ENCODE data around the gene MAFG. TPM values are rescaled to one million over a fixed set of nuclear protein-coding genes. Genes with fewer than 3 reads are reported as not detected.

The MAFG gene
- total RNA-seq, 1 donor from 2014 or later = 8.1 TPM

DNA sequence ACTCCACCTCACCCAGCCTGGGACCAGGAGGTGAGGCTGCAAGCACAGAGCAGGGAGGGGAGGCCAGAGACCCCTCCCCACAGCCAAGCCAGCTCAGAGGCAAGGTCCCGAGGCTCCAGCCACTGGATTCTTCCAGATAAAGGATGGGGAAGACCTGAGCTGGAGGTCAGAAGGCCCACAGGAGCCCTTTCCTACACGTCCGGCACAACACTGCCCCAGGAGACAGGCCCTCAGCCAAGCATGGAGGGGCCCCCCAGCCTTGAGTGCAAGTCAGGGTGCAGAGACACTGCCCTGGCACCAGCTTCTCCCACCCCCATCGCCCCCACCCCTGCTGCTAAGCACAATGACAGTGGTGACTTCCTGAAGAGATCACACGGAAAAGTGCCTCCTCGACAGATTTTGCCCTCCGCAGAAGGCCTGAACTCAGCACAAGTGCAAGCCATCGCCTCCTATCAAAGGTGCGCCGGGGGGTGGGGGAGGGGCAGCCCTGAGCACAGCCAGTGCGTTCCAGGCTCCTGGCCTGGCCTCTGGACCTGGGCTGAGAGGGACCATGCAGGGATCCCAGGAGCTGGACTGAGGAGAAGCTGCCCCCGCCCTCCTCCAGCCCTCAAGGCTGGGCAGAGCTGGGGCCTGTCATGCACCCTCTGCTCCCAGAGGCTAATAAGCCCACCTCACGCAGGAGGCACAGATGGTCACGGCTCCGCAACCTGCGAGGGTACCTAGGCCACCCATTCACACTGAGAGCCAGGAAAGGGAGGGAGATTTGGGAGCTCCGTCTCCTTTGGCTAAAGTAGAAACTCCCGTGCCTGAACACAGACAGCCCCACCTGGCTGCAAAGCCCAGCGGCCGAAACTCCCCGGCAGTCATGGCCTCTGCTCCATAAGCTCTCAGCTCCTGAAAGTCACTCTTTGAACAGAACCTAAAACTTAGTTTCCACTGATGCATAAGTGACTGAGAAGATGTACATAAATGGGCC lies 2.7 kb downstream of the MAFG start:
- Histone ChIP-seq H3F3A (ENCODE audit: low read depth) (peaks cover 39% of the 10 kb centered on the region), H3K79me2 (ENCODE audit: low read depth) (peaks cover 71% of the 10 kb centered on the region), H3K9ac (no peak overlapping the region), H3K36me3 (no peaks in the 10 kb centered on the region), H2AFZ (replicated peaks) (no peak overlapping the region), H4K20me1 (ENCODE audit: low read depth) (peaks cover 55% of the 10 kb centered on the region), H3K4me3 (no peak overlapping the region), H3K27me3 (peaks cover 17% of the 10 kb centered on the region), H3K4me2 (peak overlapping the region; percentile 82), H3K4me1 (peaks cover 33% of the 10 kb centered on the region), H3K27ac (no peak overlapping the region), H3K9me3 (ENCODE audit: low read depth) (no peaks in the 10 kb centered on the region)
- Mint-ChIP-seq H3K27ac (no peak overlapping the region), H3K4me1 (peaks cover 21% of the 10 kb centered on the region), H3K36me3 (peaks cover 5% of the 10 kb centered on the region), H3K9me3 (no peaks in the 10 kb centered on the region), H3K27me3 (ENCODE audit: insufficient read depth, low read depth) (no peaks in the 10 kb centered on the region), H3K4me3 (peak overlapping the region; percentile 90)
- DNase-seq (ENCODE audit: low spot score) = peak; percentile 62
- TF ChIP-seq EZH2phosphoT487 (IDR thresholded peaks at IDR 0.05) (no peak), EZH2 (IDR thresholded peaks at IDR 0.05) (no peak)
- TF ChIP-seq, protein P1, sequence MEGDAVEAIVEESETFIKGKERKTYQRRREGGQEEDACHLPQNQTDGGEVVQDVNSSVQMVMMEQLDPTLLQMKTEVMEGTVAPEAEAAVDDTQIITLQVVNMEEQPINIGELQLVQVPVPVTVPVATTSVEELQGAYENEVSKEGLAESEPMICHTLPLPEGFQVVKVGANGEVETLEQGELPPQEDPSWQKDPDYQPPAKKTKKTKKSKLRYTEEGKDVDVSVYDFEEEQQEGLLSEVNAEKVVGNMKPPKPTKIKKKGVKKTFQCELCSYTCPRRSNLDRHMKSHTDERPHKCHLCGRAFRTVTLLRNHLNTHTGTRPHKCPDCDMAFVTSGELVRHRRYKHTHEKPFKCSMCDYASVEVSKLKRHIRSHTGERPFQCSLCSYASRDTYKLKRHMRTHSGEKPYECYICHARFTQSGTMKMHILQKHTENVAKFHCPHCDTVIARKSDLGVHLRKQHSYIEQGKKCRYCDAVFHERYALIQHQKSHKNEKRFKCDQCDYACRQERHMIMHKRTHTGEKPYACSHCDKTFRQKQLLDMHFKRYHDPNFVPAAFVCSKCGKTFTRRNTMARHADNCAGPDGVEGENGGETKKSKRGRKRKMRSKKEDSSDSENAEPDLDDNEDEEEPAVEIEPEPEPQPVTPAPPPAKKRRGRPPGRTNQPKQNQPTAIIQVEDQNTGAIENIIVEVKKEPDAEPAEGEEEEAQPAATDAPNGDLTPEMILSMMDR (IDR thresholded peaks at IDR 0.05) = no peak

DNA sequence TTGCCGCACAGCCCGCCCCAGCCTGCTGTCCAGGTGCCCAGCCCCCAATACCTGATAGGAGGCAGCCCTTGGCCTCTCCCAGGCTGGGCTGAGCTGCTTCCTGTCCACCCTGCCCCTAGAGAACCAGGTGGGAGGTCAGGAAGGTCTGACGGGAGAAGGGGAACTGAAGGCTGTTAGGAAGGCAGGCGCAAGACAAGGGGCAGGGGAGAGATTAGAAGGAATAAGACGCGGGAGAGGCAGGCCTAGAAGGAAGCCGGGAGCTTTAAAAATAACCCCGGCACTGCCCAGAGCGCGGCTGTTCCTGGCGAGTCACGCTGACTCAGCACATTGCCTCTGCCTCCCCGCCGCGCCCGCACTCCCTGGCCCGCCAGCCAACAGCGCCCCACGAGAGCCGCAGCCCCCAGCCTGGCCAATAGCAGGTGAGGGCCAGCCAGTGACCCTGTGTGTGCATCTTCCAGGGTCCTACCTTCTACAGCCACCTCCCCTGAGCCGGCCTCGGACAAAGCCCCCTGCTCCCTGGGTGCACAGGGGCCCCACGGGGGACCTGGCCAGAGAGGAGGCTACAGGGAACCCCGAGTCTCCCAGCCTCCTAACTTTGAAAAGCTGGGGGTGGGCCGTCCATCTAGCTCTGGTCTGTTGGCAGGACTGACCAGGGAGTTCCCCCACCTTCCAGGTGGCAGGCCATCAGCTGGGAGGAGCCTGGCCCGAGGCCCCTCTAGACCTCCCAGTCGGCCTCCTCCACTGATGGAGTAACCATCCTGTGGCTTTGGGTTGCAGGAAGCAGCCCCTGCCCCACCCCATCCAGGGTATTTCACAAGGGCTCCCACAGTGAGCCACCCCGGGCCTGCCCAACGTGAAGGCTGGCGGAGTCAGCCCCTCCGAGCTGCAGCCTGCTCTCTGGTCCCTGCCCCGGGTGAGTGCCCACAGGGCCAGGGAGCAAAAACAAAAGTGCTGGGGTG lies 4.0 kb downstream of the MAFG start:
- no peaks in the 10 kb centered on the region for H3K36me3 ChIP-seq
- H3K27ac Mint-ChIP-seq = peak overlapping the region; percentile 86
- H2AFZ ChIP-seq (replicated peaks) = no peak overlapping the region
- TF ChIP-seq, protein P1 (IDR thresholded peaks at IDR 0.05) = no peak
- TF ChIP-seq EZH2 (IDR thresholded peaks at IDR 0.05) = no peak
- no peak for TF ChIP-seq EZH2phosphoT487 (IDR thresholded peaks at IDR 0.05)
- peak overlapping the region; percentile 82 for H3K4me2 ChIP-seq
- peak; percentile 87 for DNase-seq (ENCODE audit: low spot score)
- H3F3A ChIP-seq (ENCODE audit: low read depth) = peaks cover 47% of the 10 kb centered on the region
- H4K20me1 ChIP-seq (ENCODE audit: low read depth) = peaks cover 46% of the 10 kb centered on the region
- H3K4me1 Mint-ChIP-seq = peaks cover 28% of the 10 kb centered on the region
- no peaks in the 10 kb centered on the region for H3K9me3 ChIP-seq (ENCODE audit: low read depth)
- H3K9ac ChIP-seq = no peak overlapping the region
- H3K36me3 Mint-ChIP-seq = peaks cover 5% of the 10 kb centered on the region
- peak overlapping the region; percentile 41 for H3K4me3 ChIP-seq
- peaks cover 71% of the 10 kb centered on the region for H3K79me2 ChIP-seq (ENCODE audit: low read depth)
- H3K27ac ChIP-seq = peak overlapping the region; percentile 73
- peaks cover 31% of the 10 kb centered on the region for H3K4me1 ChIP-seq
- peaks cover 2% of the 10 kb centered on the region for H3K27me3 Mint-ChIP-seq (ENCODE audit: insufficient read depth, low read depth)
- no peaks in the 10 kb centered on the region for H3K9me3 Mint-ChIP-seq
- peaks cover 8% of the 10 kb centered on the region for H3K27me3 ChIP-seq
- H3K4me3 Mint-ChIP-seq = peak overlapping the region; percentile 72

DNA sequence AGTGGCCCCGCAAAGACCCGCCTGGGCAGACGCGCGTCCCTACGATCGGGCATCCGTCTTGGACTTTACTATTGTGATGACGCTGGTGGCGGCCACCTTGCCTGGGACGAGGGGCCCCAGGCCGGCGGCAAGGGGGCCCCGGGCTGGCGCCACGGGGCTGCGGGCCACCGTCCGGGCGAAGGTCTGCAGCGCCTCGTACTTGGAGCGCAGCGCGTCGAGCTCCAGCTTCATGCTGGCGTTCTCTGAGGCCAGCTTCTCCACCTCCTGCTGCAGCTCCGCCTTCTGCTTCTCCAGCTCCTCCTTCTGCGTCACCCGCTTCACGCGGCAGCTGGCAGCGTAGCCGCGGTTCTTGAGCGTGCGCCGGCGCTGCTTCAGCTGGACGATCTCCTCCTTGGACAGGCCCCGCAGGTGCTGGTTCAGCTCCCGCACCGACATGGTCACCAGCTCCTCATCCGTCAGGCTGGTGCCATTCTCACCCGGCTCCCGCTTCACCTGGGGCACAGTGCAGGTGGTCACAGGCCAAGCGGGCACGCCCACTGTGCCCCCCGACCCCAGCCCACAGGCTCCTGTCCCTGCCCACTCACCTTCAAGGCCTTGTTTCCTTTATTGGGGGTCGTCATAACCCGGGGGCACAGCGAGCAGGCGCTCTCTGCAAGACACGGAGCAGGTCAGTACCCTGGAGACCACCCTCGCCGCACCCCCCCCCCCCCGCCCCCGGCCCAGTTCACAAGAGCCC lies 4.8 kb downstream of the MAFG start:
- H3K27ac ChIP-seq = peak overlapping the region; percentile 73
- peak overlapping the region; percentile 41 for H3K4me3 ChIP-seq
- H3K4me3 Mint-ChIP-seq = no peak overlapping the region

More for the DNA sequence above, 4.8 kb downstream of the MAFG start:
- Histone ChIP-seq H3K9me3 (ENCODE audit: low read depth) (no peaks in the 10 kb centered on the region), H3F3A (ENCODE audit: low read depth) (peaks cover 53% of the 10 kb centered on the region), H3K4me1 (peaks cover 31% of the 10 kb centered on the region), H3K27me3 (no peaks in the 10 kb centered on the region), H3K79me2 (ENCODE audit: low read depth) (peaks cover 71% of the 10 kb centered on the region), H3K36me3 (no peaks in the 10 kb centered on the region), H3K4me2 (peak overlapping the region; percentile 82), H4K20me1 (ENCODE audit: low read depth) (peaks cover 46% of the 10 kb centered on the region), H2AFZ (replicated peaks) (no peak overlapping the region), H3K9ac (no peak overlapping the region)
- peaks cover 33% of the 10 kb centered on the region for H3K4me1 Mint-ChIP-seq
- no peaks in the 10 kb centered on the region for H3K9me3 Mint-ChIP-seq
- peaks cover 5% of the 10 kb centered on the region for H3K36me3 Mint-ChIP-seq
- no peak overlapping the region for H3K27ac Mint-ChIP-seq
- TF ChIP-seq EZH2phosphoT487 (IDR thresholded peaks at IDR 0.05) (no peak), EZH2 (IDR thresholded peaks at IDR 0.05) (no peak)
- TF ChIP-seq, protein P1 (IDR thresholded peaks at IDR 0.05) = no peak
- H3K27me3 Mint-ChIP-seq (ENCODE audit: insufficient read depth, low read depth) = peaks cover 2% of the 10 kb centered on the region
- DNase-seq (ENCODE audit: low spot score) = no peak
